AG09319 (cell line): ENCODE data around the gene SLC38A11.
"Not testable (repeated sequence)": the region's sequence is repeated elsewhere in the genome, so short reads cannot be mapped to it uniquely, and the experiment has no call there.

Experiments used
- DNase-seq: peaks from one replicate; pipeline ENCODE4 v3.0.0-alpha.2; 2010; ENCODE audit warnings: low read depth; ENCODE audit errors: extremely low read depth
- CTCF ChIP-seq: IDR thresholded peaks from 2 replicates; pipeline ENCODE4 v1.5.1; 2011; ENCODE audit warnings: low read depth, mild to moderate bottlenecking, inconsistent platforms, low read length, moderate library complexity

Gene SLC38A11

DNA sequence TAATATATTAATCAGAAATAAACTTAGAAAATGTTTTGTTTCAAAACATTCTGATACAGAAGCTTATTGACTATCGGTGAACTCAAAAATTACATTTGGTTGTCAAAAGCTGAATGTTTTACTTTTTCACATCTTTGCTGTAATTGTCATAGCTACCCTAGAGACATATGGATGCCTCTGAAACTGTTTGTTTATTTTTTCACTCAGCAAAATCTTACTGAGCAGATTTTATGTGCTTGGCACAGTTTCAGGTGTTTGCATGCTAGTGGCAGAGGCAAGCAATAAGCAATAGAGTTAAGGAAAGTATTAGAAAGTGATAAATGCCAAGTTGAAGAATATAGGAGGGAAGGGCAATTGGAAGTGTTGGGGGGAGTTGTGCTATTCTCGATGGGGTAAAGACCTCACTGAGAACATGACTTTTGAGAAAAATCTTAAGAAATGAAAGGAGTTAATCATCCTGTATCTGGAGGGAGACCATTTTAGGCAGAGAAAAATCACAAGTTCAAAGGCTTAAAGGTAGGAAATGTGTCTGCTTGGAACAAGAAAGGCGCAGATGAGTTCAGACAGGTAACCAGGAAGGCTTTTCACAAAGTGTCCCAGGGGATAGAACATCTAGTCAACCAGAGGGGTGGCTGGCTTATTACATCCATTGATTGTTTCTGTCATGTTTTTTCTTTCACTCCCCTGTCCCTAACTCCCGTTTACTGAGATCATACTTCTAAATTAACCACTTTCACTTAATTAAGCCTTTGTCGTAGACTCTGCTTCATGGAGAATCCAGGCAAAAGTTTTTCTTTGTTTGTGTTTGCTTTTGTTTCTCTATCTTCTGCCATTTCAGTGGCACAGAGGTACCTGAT lies 86.5 kb downstream of the SLC38A11 start:
- DNase-seq = no peak
- TF ChIP-seq CTCF = no peak

GRCh38 chr2:164867779-164868397 lies 87.4 kb downstream of the SLC38A11 start:
- TF ChIP-seq CTCF = no peak
- no peak for DNase-seq

GRCh38 chr2:164866381-164866780 lies 88.9 kb downstream of the SLC38A11 start:
- DNase-seq = not testable (repeated sequence)

DNA sequence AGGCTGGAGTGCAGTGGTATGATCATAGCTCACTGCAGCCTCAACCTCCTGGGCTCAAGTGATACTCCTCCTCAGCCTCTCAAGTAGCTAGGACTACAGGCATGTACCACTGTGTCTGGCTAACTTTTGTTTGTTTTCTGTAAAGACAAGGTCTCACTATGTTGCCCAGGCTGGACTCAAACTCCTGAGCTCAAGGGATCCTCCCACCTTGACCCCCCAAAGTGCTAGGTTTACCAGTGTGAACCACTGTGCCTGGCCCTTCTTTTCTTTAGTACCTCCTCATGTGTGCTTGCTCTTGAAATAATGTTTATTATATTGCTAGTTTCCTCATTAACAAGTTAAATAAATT lies 94.7 kb downstream of the SLC38A11 start:
- DNase-seq = no peak
- TF ChIP-seq CTCF = no peak

GRCh38 chr2:164859906-164860693 lies 95.2 kb downstream of the SLC38A11 start:
- not testable (repeated sequence) for DNase-seq

GRCh38 chr2:164859251-164859818 lies 96.0 kb downstream of the SLC38A11 start:
- DNase-seq = no peak
- TF ChIP-seq CTCF = no peak

- TF ChIP-seq CTCF = no peak
- DNase-seq = no peak
These were observed 103.2 kb downstream of the SLC38A11 start for GRCh38 chr2:164852086-164852485.

GRCh38 chr2:164850235-164850634 lies 105.1 kb downstream of the SLC38A11 start:
- DNase-seq = no peak
- no peak for TF ChIP-seq CTCF
